Measurements from ENCODE around the gene NKX2-8. TPM values are rescaled to one million over a fixed set of nuclear protein-coding genes. Genes with fewer than 3 reads are reported as not detected.
"Not testable (repeated sequence)": the region's sequence is repeated elsewhere in the genome, so short reads cannot be mapped to it uniquely, and the experiment has no call there.

NKX2-8 gene
- total and polyA plus RNA-seq, 8 donors: 1.4 TPM; not detected in 7

GRCh38 chr14:36555998-36556743 is 26.2 kb downstream of the NKX2-8 start:
- H3K9me3 ChIP-seq: no peaks in the 10 kb centered on the region
- peaks cover 0 to 30% (median 0%) of the 10 kb centered on the region in 3 donors for H3K27me3 ChIP-seq
- H3K4me3 ChIP-seq: no peak overlapping the region
- no peak overlapping the region for H3K27ac ChIP-seq
- 77 to 79% (median 79%) methylated on average over 6 of the region's 6 CpGs for WGBS, 5 donors
- H3K4me1 ChIP-seq: no peaks in the 10 kb centered on the region
- DNase-seq: no peak
- TF ChIP-seq POLR2A (IDR thresholded peaks at IDR 0.05) (no peak), POLR2AphosphoS5 (IDR thresholded peaks at IDR 0.05) (no peak), EP300 (IDR thresholded peaks at IDR 0.05) (no peak)
- TF ChIP-seq, protein P1, sequence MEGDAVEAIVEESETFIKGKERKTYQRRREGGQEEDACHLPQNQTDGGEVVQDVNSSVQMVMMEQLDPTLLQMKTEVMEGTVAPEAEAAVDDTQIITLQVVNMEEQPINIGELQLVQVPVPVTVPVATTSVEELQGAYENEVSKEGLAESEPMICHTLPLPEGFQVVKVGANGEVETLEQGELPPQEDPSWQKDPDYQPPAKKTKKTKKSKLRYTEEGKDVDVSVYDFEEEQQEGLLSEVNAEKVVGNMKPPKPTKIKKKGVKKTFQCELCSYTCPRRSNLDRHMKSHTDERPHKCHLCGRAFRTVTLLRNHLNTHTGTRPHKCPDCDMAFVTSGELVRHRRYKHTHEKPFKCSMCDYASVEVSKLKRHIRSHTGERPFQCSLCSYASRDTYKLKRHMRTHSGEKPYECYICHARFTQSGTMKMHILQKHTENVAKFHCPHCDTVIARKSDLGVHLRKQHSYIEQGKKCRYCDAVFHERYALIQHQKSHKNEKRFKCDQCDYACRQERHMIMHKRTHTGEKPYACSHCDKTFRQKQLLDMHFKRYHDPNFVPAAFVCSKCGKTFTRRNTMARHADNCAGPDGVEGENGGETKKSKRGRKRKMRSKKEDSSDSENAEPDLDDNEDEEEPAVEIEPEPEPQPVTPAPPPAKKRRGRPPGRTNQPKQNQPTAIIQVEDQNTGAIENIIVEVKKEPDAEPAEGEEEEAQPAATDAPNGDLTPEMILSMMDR (IDR thresholded peaks at IDR 0.05): no peak
- intact Hi-C loops (cut with DNase I; ENCODE audit: low total_unique reads): no loop called here
- no peaks in the 10 kb centered on the region for H3K36me3 ChIP-seq

- Histone ChIP-seq H3K36me3 (no peaks in the 10 kb centered on the region), H3K4me1 (no peaks in the 10 kb centered on the region), H3K4me3 (no peak overlapping the region), H3K27ac (no peak overlapping the region), H3K9me3 (no peaks in the 10 kb centered on the region), H3K27me3 (peaks cover 0 to 22% (median 0%) of the 10 kb centered on the region in 3 donors)
- intact Hi-C loops (cut with DNase I; ENCODE audit: low total_unique reads): no loop called here
- 36 to 41% (median 39%) methylated on average over 4 of the region's 4 CpGs for WGBS, 5 donors
- TF ChIP-seq, protein P1 (IDR thresholded peaks at IDR 0.05): peak in 5 of 7 experiments; percentile 12 to 52 (median 47)
- TF ChIP-seq POLR2A (IDR thresholded peaks at IDR 0.05) (no peak), EP300 (IDR thresholded peaks at IDR 0.05) (no peak)
- peak in 1 of 2 donors; percentile 68 for DNase-seq
These were observed 28.7 kb downstream of the NKX2-8 start for GRCh38 chr14:36553656-36554260.

GRCh38 chr14:36550899-36551298 is 31.5 kb downstream of the NKX2-8 start:
- intact Hi-C loops (cut with DNase I; ENCODE audit: low total_unique reads): no loop called here
- TF ChIP-seq POLR2A (IDR thresholded peaks at IDR 0.05): no peak
- TF ChIP-seq EP300 (IDR thresholded peaks at IDR 0.05): no peak
- TF ChIP-seq, protein P1 (IDR thresholded peaks at IDR 0.05): no peak
- TF ChIP-seq POLR2AphosphoS5 (IDR thresholded peaks at IDR 0.05): no peak

DNA sequence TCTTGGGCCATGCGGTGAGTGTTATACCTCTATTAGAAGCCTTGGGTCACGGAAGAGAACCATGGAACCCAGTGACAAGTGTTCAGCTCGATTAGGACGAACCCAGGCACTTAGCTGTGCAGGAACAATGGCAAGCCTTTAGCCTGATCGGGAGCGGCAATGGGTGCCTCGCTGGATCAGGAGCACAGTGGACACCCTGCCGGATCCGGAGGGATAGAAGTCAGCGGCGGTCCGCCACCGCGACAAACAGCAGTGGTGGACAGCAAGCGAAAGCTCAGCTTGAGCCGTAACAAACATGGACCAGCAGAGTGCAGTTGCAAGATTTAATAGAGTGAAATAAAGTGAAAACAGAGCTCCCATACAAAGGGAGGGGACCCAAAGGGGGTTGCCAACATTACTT is 38.1 kb downstream of the NKX2-8 start:
- DNase-seq; H3K4me1 ChIP-seq; H3K4me3 ChIP-seq; H3K9me3 ChIP-seq; H3K36me3 ChIP-seq; H3K27ac ChIP-seq; intact Hi-C loops (cut with DNase I; ENCODE audit: low total_unique reads): not testable (repeated sequence)
- WGBS, 5 donors: 89 to 96% (median 94%) methylated on average over 16 of the region's 16 CpGs
- H3K27me3 ChIP-seq: peaks cover 0 to 41% (median 4%) of the 10 kb centered on the region in 3 donors

More at GRCh38 chr14:36550899-36551298, 31.5 kb downstream of the NKX2-8 start:
- Histone ChIP-seq H3K4me3 (no peak overlapping the region), H3K9me3 (no peaks in the 10 kb centered on the region), H3K36me3 (no peaks in the 10 kb centered on the region), H3K27ac (no peak overlapping the region), H3K4me1 (no peaks in the 10 kb centered on the region), H3K27me3 (peaks cover 0 to 27% (median 0%) of the 10 kb centered on the region in 3 donors)
- 11 to 23% (median 15%) methylated on average over 1 of the region's 1 CpG for WGBS, 5 donors
- no peak for DNase-seq

GRCh38 chr14:36538051-36538450 is 44.4 kb downstream of the NKX2-8 start:
- Histone ChIP-seq H3K4me3 (no peak overlapping the region), H3K27ac (no peak overlapping the region), H3K4me1 (no peaks in the 10 kb centered on the region), H3K27me3 (peaks cover 0 to 39% (median 12%) of the 10 kb centered on the region in 3 donors), H3K9me3 (peaks cover 0 to 14% (median 11%) of the 10 kb centered on the region in 4 donors), H3K36me3 (no peaks in the 10 kb centered on the region)
- 71 to 80% (median 76%) methylated on average over 1 of the region's 1 CpG for whole genome bisulfite sequencing, 5 donors
- intact Hi-C loops (cut with DNase I; ENCODE audit: low total_unique reads): no loop called here
- TF ChIP-seq, protein P1 (IDR thresholded peaks at IDR 0.05): no peak
- no peak for TF ChIP-seq POLR2A (IDR thresholded peaks at IDR 0.05)
- TF ChIP-seq POLR2AphosphoS5 (IDR thresholded peaks at IDR 0.05): no peak
- TF ChIP-seq EP300 (IDR thresholded peaks at IDR 0.05): no peak
- no peak for DNase-seq

All from stomach (tissue), 9 donors.